Suppressor macrophage (primary cell): ENCODE measurements around the gene TMEM89.

Experiments
- DNase-seq, 4 experiments: peaks; one replicate each; pipeline ENCODE4 v3.0.0-alpha.2; 2020 to 2022

TMEM89 gene

GRCh38 chr3:48585411-48585810, 36.2 kb downstream of the TMEM89 start:
- DNase-seq = no peak

- DNase-seq = no peak
These were observed 36.7 kb downstream of the TMEM89 start for GRCh38 chr3:48584836-48585235.

- DNase-seq = no peak
These were observed 39.7 kb downstream of the TMEM89 start for GRCh38 chr3:48581621-48582481.

- DNase-seq = no peak
These were observed 44.9 kb downstream of the TMEM89 start for GRCh38 chr3:48576647-48577046.

DNA sequence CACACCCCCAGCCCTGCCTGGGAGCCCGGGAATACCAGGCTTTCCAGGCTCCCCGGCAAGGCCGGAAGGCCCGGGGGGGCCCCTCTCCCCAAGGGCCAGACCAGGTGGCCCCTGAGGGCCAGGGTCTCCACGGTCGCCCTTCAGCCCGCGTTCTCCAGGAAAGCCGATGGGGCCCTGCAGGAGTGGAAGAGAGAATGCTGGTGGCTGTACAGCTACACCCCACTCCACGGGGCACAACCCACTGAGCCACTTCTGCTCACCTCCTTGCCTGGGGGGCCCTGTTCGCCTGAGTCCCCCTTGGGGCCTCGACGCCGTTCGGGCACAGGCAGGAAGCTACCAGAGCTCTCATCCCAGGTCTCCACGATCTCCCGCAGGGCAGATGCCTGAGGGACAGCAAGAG, 46.2 kb downstream of the TMEM89 start:
- no peak for DNase-seq

- no peak for DNase-seq
These were observed 47.5 kb downstream of the TMEM89 start for GRCh38 chr3:48573973-48574585.

DNA sequence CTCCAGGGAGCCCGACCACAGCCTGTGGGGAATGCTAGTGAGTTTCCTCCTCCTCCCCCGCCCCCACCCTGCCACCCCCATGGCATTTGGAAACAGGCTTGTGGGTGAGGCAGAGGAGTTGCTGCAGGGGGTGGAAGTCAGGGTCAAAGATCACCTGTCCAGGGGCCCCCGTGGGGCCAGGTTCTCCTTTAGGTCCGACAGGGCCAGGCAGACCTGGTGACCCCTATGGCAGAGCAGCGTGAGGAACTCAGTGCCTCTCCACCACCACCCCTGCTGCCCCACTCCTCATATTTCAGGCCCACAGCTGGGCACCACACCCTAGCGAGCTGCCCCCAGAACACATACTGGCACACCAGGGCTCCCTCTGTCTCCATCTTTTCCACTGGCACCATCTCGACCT, 49.1 kb downstream of the TMEM89 start:
- no peak for DNase-seq

DNA sequence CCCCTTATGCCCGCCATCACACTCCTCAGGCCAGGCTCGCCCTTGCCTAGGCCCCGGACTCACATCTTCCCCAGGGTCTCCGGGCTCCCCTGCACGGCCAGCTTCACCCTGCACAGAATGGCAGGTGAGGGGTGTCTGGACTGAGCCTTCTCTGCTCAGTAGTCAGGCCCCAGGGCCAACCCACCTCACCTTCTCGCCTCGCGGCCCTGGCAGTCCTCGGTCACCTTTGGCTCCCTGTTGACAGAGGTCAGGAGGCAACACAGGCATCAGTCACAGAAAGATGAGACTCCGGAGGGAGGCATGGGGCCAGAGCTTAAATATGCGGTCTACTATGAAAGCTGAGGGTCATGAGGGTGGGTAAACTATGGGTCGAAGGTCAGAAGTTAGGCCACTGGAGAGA, 49.6 kb downstream of the TMEM89 start:
- DNase-seq = no peak
